ENCODE data around the gene GALNT14.

DNA sequence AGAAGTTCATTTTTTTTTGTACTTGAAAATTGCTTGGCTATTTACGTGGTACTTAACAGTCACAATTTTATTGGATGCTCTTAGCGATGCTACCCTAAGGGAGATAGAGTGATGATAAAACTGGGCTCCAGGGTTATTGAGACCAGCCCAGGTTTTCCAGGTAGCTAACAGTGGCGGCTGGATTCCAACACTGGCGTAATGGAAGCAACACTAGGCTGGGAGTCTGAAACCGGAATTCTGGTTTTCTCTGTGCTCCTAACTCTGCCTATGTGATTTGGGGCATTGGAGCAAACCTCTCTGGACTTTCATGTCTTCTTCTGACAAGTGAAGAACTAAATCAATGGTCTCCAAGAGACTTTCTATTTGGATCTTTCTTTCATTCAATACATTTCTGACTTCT is 9.4 kb upstream of the GALNT14 start:
- TF ChIP-seq, protein P1, sequence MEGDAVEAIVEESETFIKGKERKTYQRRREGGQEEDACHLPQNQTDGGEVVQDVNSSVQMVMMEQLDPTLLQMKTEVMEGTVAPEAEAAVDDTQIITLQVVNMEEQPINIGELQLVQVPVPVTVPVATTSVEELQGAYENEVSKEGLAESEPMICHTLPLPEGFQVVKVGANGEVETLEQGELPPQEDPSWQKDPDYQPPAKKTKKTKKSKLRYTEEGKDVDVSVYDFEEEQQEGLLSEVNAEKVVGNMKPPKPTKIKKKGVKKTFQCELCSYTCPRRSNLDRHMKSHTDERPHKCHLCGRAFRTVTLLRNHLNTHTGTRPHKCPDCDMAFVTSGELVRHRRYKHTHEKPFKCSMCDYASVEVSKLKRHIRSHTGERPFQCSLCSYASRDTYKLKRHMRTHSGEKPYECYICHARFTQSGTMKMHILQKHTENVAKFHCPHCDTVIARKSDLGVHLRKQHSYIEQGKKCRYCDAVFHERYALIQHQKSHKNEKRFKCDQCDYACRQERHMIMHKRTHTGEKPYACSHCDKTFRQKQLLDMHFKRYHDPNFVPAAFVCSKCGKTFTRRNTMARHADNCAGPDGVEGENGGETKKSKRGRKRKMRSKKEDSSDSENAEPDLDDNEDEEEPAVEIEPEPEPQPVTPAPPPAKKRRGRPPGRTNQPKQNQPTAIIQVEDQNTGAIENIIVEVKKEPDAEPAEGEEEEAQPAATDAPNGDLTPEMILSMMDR (IDR thresholded peaks at IDR 0.05; ENCODE audit: control extremely low read depth in 1 of 3, insufficient read depth in 1 of 3, low read depth in 1 of 3, low read length in 3 of 3) = no peak
- TF ChIP-seq EGR1 (IDR thresholded peaks at IDR 0.05; ENCODE audit: borderline replicate concordance, low read depth, low read length) (no peak), HDAC2 (IDR thresholded peaks at IDR 0.05; ENCODE audit: borderline replicate concordance in 1 of 2, low read depth in 2 of 2, low read length in 2 of 2) (no peak), TEAD4 (IDR thresholded peaks at IDR 0.05; ENCODE audit: low read depth, low read length) (no peak), RBBP5 (IDR thresholded peaks at IDR 0.05; ENCODE audit: borderline replicate concordance, low read depth, low read length) (no peak), SIN3A (conservative IDR thresholded peaks at IDR 0.05 in 1 of 2, IDR thresholded peaks at IDR 0.05 in 1 of 2; ENCODE audit: low read depth in 1 of 2, low read length in 2 of 2) (no peak), FOSL1 (IDR thresholded peaks at IDR 0.05; ENCODE audit: insufficient read depth, low read depth, low read length) (no peak), TAF1 (IDR thresholded peaks at IDR 0.05; ENCODE audit: low read depth, low read length) (no peak), TCF12 (IDR thresholded peaks at IDR 0.05; ENCODE audit: low read depth, low read length) (no peak), EZH2 (IDR thresholded peaks at IDR 0.05; ENCODE audit: low read depth, low read length, severe bottlenecking) (no peak), EP300 (IDR thresholded peaks at IDR 0.05; ENCODE audit: borderline replicate concordance in 1 of 2, low read depth in 2 of 2, low read length in 2 of 2) (no peak), SRF (IDR thresholded peaks at IDR 0.05; ENCODE audit: low read depth, low read length) (no peak)
- TF ChIP-seq, protein P2, sequence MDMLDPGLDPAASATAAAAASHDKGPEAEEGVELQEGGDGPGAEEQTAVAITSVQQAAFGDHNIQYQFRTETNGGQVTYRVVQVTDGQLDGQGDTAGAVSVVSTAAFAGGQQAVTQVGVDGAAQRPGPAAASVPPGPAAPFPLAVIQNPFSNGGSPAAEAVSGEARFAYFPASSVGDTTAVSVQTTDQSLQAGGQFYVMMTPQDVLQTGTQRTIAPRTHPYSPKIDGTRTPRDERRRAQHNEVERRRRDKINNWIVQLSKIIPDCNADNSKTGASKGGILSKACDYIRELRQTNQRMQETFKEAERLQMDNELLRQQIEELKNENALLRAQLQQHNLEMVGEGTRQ (IDR thresholded peaks at IDR 0.05; ENCODE audit: low read length) = no peak

Data from H1 (cell line).